BLaER1 (cell line): ENCODE measurements around the gene CIAO2A.
"Not testable (repeated sequence)": the region's sequence is repeated elsewhere in the genome, so short reads cannot be mapped to it uniquely, and the experiment has no call there.

ENCODE experiments used
- H3K27ac ChIP-seq: shearing (Covaris generic); formaldehyde crosslinking; 2 replicates; pipeline ENCODE4 v1.8.1; 2022
- H3K27me3 ChIP-seq: shearing (Covaris generic); formaldehyde crosslinking; 2 replicates; pipeline ENCODE4 v1.8.1; 2022
- H3K36me3 ChIP-seq: shearing (Covaris generic); formaldehyde crosslinking; 2 replicates; pipeline ENCODE4 v1.8.1; 2022
- H3K4me1 ChIP-seq: shearing (Covaris generic); formaldehyde crosslinking; 2 replicates; pipeline ENCODE4 v1.8.1; 2022
- H3K4me2 ChIP-seq: shearing (Covaris generic); formaldehyde crosslinking; 2 replicates; pipeline ENCODE4 v1.8.1; 2022
- H3K4me3 ChIP-seq: shearing (Covaris generic); formaldehyde crosslinking; 2 replicates; pipeline ENCODE4 v1.8.1; 2022
- H3K9ac ChIP-seq: shearing (Covaris generic); formaldehyde crosslinking; 2 replicates; pipeline ENCODE4 v1.8.1; 2022
- H3K9me3 ChIP-seq: shearing (Covaris generic); formaldehyde crosslinking; 2 replicates; pipeline ENCODE4 v1.8.1; 2022
- H4K20me1 ChIP-seq: shearing (Covaris generic); formaldehyde crosslinking; 2 replicates; pipeline ENCODE4 v1.8.1; 2022
- Cebpa-rat ChIP-seq: shearing (Covaris generic); IDR thresholded peaks from 2 replicates; pipeline ENCODE4 v1.8.1; 2022

The CIAO2A gene

DNA sequence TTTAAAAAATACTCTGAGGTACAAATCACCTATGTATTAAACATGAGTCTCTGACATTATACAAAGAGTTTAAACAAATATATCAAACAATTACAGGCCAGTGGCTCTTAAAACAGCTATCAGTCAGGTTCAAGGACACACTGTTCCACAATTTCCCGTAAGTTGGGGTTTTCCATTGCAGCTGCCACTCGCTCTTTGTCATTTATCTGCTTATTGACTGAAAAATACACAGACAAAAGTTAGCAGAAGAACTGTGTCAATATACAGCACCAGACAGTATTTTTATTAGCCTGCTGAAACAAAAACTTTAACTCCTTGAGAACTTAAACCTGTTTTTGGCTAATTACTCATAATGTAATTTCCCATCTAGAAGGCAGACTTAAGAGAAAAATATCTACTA lies 20.8 kb downstream of the CIAO2A start:
- Histone ChIP-seq H3K9ac (no peak overlapping the region), H3K27ac (no peak overlapping the region), H4K20me1 (no peaks in the 10 kb centered on the region; the same call in 1 of the 2 replicates), H3K4me3 (no peak overlapping the region), H3K4me1 (peaks cover 29% of the 10 kb centered on the region), H3K27me3 (no peaks in the 10 kb centered on the region), H3K36me3 (peaks cover 56% of the 10 kb centered on the region), H3K9me3 (no peaks in the 10 kb centered on the region), H3K4me2 (no peak overlapping the region)
- no peak for TF ChIP-seq Cebpa-rat

GRCh38 chr15:64071931-64072765 lies 21.5 kb downstream of the CIAO2A start:
- TF ChIP-seq Cebpa-rat: no peak
- no peak overlapping the region for H3K4me2 ChIP-seq
- H3K9ac ChIP-seq: no peak overlapping the region
- H3K27me3 ChIP-seq: no peaks in the 10 kb centered on the region
- H3K27ac ChIP-seq: no peak overlapping the region
- H3K4me3 ChIP-seq: no peak overlapping the region
- H3K9me3 ChIP-seq: no peaks in the 10 kb centered on the region
- H3K4me1 ChIP-seq: peaks cover 36% of the 10 kb centered on the region
- no peaks in the 10 kb centered on the region; the same call in 1 of the 2 replicates for H4K20me1 ChIP-seq
- peaks cover 50% of the 10 kb centered on the region for H3K36me3 ChIP-seq

- no peak overlapping the region for H3K4me2 ChIP-seq
- H3K4me1 ChIP-seq: peaks cover 36% of the 10 kb centered on the region
- H3K9ac ChIP-seq: no peak overlapping the region
- H3K27me3 ChIP-seq: no peaks in the 10 kb centered on the region
- H3K27ac ChIP-seq: no peak overlapping the region
- H3K4me3 ChIP-seq: no peak overlapping the region
- peaks cover 50% of the 10 kb centered on the region for H3K36me3 ChIP-seq
- no peaks in the 10 kb centered on the region for H3K9me3 ChIP-seq
- no peaks in the 10 kb centered on the region; the same call in 1 of the 2 replicates for H4K20me1 ChIP-seq
- no peak for TF ChIP-seq Cebpa-rat
Observed at GRCh38 chr15:64070965-64071851, 22.4 kb downstream of the CIAO2A start.

DNA sequence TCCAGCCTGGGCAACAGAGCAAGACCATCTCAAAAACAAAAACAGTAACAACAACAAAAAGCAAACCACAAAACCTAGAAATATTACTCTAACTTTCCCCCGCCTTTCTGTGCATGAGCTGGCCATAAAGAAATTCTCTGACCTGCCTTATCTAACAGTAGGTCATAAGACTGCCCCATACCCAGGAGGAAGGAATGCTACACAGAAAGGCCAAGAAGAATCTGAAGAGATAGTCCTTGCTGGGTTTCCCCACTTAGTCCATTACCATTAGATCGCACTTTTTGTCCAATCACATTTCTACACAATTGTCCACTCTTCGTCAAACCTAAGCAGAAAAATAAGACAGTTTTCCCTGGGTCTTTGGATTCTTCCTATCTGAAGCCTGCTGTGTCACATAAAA lies 23.5 kb downstream of the CIAO2A start:
- Histone ChIP-seq H3K9ac (no peak overlapping the region), H3K27me3 (no peaks in the 10 kb centered on the region), H3K36me3 (peaks cover 41% of the 10 kb centered on the region), H3K4me1 (peaks cover 36% of the 10 kb centered on the region), H3K27ac (0 out of 2 replicates have a peak overlapping the region, but pooled peaks have one; percentile 20), H3K9me3 (no peaks in the 10 kb centered on the region), H3K4me2 (peak overlapping the region; percentile 68), H4K20me1 (no peaks in the 10 kb centered on the region; the same call in 1 of the 2 replicates), H3K4me3 (no peak overlapping the region)
- no peak for TF ChIP-seq Cebpa-rat

GRCh38 chr15:64068133-64068532 lies 25.5 kb downstream of the CIAO2A start:
- Histone ChIP-seq H3K4me1 (peaks cover 36% of the 10 kb centered on the region), H3K9me3 (no peaks in the 10 kb centered on the region), H3K36me3 (peaks cover 22% of the 10 kb centered on the region), H3K27ac (peak overlapping the region; percentile 38; the same call in 1 of the 2 replicates), H3K9ac (0 out of 2 replicates have a peak overlapping the region, but pooled peaks have one; percentile 41), H3K27me3 (no peaks in the 10 kb centered on the region), H3K4me2 (peak overlapping the region; percentile 55), H3K4me3 (no peak overlapping the region), H4K20me1 (no peaks in the 10 kb centered on the region)
- TF ChIP-seq Cebpa-rat: no peak

GRCh38 chr15:64067564-64068030 lies 26.0 kb downstream of the CIAO2A start:
- Histone ChIP-seq H3K4me2 (peak overlapping the region; percentile 55), H3K9me3 (no peaks in the 10 kb centered on the region), H3K9ac (no peak overlapping the region), H3K4me1 (peaks cover 36% of the 10 kb centered on the region), H3K36me3 (peaks cover 19% of the 10 kb centered on the region), H4K20me1 (no peaks in the 10 kb centered on the region), H3K4me3 (no peak overlapping the region), H3K27ac (peak overlapping the region; percentile 38; the same call in 1 of the 2 replicates), H3K27me3 (no peaks in the 10 kb centered on the region)
- peak; percentile 73; the same call in 1 of the 2 replicates for TF ChIP-seq Cebpa-rat

DNA sequence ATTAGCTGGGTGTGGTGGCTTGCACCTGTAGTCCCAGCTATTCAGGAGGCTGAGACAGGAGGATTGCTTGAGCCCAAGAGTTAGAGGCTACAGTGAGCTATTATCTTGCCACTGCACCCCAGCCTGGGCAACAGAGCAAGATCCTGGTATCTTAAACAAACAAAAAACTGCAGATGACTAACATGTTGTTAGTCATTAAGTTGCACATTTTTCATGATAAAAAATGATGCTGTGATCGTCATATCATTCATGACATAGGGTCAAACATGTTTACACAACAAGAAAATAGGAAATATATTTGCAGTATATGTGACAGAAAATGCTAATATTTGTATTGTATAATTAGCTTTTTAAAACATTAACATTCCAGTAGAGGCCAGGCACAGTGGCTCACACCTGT lies 27.2 kb downstream of the CIAO2A start:
- Histone ChIP-seq H3K4me3 (no peak overlapping the region), H3K4me2 (no peak overlapping the region), H3K27me3 (no peaks in the 10 kb centered on the region), H3K36me3 (peaks cover 9% of the 10 kb centered on the region), H3K9me3 (no peaks in the 10 kb centered on the region), H4K20me1 (no peaks in the 10 kb centered on the region), H3K9ac (no peak overlapping the region), H3K4me1 (peaks cover 36% of the 10 kb centered on the region), H3K27ac (no peak overlapping the region)
- no peak for TF ChIP-seq Cebpa-rat

GRCh38 chr15:64060716-64061115 lies 32.9 kb downstream of the CIAO2A start:
- Histone ChIP-seq H3K27me3 (no peaks in the 10 kb centered on the region), H4K20me1 (no peaks in the 10 kb centered on the region), H3K27ac (no peak overlapping the region), H3K36me3 (no peaks in the 10 kb centered on the region), H3K9ac (no peak overlapping the region), H3K4me2 (no peak overlapping the region), H3K9me3 (peaks cover 10% of the 10 kb centered on the region), H3K4me3 (no peak overlapping the region), H3K4me1 (no peaks in the 10 kb centered on the region)
- no peak for TF ChIP-seq Cebpa-rat

- H3K36me3 ChIP-seq, H3K27ac ChIP-seq, H3K4me2 ChIP-seq, H3K4me3 ChIP-seq, H4K20me1 ChIP-seq, H3K27me3 ChIP-seq, H3K9me3 ChIP-seq, H3K9ac ChIP-seq, H3K4me1 ChIP-seq: not testable (repeated sequence)
Observed at GRCh38 chr15:64059104-64059503, 34.5 kb downstream of the CIAO2A start.
